Cortex of kidney (tissue), 1 donor: ENCODE results near the gene NDUFB1.

ENCODE experiments used
- DNase-seq: peaks from one replicate; lab custom pipeline; 2025; lab: John Stamatoyannopoulos, UW

The NDUFB1 gene

GRCh38 chr14:92093320-92093719 is 28.2 kb downstream of the NDUFB1 start:
- DNase-seq: no peak

DNA sequence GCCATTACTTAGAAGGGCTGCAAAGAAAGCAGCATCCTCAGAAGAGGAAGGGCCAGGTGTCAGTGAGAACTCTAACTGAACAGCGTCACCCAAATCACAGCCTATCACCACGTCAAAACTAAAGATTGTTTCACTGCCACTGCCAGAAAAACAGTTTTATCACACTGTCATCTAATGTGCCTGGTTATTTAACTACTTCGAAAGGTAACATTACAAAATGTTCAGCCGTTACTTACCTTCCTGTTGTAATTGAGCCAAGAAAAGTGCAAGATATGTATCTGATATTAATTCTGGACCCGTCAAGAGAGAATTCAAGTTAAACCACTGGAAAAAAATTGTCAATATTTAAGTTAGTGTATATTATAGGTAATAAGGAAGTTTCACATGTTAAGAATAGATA is 33.0 kb downstream of the NDUFB1 start:
- no peak for DNase-seq

GRCh38 chr14:92074555-92074954 is 47.0 kb downstream of the NDUFB1 start:
- no peak for DNase-seq
